HG02571 (cell line): ENCODE measurements around the gene STOX1.
"Not testable (repeated sequence)": the region's sequence is repeated elsewhere in the genome, so short reads cannot be mapped to it uniquely, and the experiment has no call there.

ENCODE experiments used
- ATAC-seq: cut with Tn5 transposase; IDR thresholded peaks from one replicate; pipeline ENCODE4 v1.9.1; 2021; ENCODE audit warnings: mild to moderate bottlenecking, moderate library complexity; ENCODE audit not compliant: unreplicated experiment

STOX1 gene

GRCh38 chr10:68828083-68828601, 811 bp downstream of the STOX1 start:
- ATAC-seq, result not testable (repeated sequence)

DNA sequence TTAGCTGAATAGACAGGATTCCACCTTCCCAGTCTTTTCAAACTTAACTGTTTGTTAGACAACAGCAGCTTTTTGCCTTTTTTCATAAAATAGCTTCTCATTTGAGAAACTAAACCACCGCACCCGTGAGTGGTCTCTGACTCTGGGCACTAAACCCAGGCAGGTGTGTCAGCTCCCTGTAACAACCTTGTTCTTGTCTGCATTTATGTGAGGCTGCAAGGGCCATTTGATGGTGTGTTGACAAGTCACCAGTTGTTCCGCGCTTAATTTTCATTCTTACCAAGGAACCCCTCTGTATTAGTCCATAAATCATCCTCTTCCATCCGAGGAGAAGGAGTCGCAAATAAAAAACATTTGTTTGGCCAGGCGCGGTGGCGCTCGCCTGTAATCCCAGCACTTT, 1.5 kb downstream of the STOX1 start:
- ATAC-seq, result no peak

DNA sequence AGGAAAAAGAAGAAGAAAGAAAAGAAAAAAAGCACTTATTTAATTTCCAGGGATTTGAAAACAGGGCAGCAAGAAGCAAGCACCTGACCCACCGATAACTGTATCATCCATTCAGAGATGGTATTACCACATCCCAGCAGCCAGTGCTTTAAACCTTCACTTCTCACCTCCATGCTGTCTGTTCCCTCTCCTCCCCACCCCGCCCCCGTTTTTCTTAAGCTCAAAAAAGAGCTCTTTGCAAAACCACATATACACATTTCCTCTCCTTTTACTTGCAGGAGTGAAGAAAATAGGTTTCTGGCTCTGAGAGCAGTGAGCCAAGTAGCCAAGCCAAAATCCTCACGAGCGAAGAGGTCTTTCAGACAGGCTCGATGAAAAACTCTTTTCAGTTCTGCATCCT, 2.2 kb downstream of the STOX1 start:
- ATAC-seq, result no peak

DNA sequence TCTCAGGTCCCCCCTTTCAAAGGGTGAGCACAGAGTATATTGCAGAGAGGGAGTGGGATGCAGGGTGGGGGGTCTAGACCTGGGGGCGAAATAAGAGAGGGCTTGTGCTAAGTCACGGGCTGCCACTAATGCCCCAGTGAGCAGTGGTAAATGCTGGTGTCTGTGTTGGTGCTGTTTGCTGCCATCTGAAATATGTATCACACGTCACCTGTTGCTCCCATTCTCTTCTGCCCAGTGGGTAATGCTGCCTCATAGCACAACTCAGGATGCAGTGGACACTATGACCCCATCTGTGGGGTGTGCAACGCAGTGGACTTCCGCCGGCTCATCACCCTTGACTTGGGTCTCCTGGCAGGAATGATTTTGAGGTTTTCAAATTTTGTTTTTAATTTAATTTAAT, 2.6 kb downstream of the STOX1 start:
- no peak for ATAC-seq

- no peak for ATAC-seq
Observed at GRCh38 chr10:68831961-68832455, 4.7 kb downstream of the STOX1 start.

DNA sequence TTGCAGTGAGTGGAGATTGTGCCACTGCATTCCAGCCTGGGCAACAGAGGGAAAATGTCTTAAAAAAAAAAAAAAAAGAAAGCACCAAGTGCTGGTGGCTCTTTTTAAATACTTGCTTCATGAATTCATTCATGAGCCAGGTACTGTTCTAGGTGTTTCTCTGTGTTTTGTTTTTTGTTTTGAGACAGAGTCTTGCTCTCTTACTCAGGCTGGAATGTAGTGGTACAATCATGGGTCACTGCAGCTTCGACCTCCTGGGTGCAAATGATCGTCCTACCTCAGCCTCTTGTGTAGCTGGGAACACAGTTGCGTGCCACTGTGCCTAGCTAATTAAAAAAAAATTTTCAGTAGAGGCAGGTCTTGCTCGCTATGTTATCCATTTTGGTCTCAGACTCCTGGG, 5.3 kb downstream of the STOX1 start:
- no peak for ATAC-seq

DNA sequence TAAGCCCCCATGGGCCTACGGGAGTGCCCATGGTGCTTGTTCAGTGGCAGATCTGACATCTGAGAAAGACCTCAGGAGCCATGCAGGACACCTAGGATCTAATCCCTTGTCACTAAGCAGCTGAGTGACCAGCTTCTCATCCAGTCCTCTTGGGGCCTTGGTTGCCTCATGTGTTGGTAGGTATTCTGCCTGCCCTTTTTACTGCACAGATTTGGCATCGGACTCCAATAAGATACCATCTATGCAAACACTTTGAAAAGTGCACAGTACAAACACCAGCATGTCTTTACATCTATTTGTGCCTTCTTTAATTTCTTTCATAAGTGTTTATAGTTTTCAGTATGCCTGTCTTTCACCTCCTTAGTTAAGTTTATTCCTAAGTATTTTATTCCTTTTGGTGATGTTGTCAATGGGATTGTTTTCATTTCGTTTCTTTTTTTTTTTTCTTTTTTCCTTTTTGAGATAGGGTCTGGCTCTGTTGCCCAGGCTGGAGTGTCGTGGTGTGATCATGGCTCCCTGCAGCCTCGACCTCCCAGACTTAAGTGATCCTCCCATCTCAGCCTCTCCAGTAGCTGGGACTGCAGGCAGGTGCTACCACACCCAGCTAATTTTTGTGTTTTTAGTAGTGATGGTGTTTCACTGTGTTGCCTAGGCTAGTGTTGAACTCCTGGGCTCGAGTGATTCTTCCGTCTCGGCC, 10.4 kb downstream of the STOX1 start:
- no peak for ATAC-seq

DNA sequence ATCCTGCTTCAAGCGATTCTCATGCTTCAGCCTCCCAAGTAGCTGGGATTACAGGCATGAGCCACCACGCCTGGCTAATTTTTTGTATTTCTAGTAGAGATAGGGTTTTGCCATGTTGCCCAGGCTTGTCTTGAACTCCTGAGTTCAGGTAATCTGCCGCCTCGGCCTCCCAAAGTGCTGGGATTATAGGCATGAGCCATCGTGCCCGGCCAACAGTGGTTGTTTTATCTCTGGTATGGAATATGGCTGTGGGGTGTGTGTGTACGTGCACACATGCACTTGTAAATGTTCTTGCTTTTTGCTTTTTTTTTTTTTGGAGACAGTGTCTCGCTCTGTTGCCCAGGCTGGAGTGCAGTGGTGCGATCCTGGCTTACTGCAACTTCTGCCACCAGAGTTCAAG, 13.3 kb downstream of the STOX1 start:
- not testable (repeated sequence) for ATAC-seq

- ATAC-seq, result no peak
Observed at GRCh38 chr10:68848281-68848680, 20.9 kb downstream of the STOX1 start.

- ATAC-seq, result no peak
Observed at GRCh38 chr10:68848806-68849205, 21.5 kb downstream of the STOX1 start.

- no peak for ATAC-seq
Observed at GRCh38 chr10:68856352-68856751, 29.0 kb downstream of the STOX1 start.

DNA sequence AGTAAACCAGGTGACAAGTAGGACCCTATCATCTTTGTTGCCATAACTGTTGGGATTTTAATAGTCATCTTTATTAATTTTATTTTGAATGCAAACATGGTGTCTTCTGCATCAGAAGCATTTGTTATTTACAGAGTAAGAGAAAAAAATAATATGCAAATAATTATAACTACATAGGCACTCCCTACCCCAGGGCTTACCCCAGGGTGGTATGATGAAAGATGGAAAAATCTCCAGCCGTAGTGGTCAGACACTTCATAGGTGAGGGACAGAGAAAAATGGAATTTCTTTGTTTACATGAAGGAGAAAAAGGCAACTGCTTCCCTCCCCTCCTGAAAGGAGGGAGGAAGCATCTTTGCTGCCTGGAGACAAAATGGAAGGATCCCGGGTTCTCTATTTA, 29.7 kb downstream of the STOX1 start:
- no peak for ATAC-seq

- ATAC-seq, result no peak
Observed at GRCh38 chr10:68861253-68861652, 33.9 kb downstream of the STOX1 start.

DNA sequence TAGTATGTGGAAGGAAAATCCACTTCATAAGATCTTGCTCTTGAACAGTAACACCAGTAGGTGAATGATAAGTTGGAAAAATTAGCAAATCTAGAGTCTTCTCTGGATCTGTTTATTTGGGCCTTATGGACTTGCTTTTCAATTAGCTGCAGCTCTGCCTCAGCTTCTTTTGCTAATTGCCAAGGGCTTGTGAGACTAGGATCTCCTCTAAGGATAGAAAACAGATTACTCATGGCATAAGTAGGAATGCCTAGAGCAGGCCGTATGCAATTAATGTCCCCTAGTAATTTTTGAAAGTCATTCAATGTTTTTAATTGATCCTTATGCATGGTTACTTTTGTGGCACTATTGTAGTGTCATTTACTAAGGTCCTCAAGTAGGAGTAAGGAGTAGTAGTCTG, 37.3 kb downstream of the STOX1 start:
- no peak for ATAC-seq

- ATAC-seq, result not testable (repeated sequence)
Observed at GRCh38 chr10:68868173-68868572, 40.8 kb downstream of the STOX1 start.

DNA sequence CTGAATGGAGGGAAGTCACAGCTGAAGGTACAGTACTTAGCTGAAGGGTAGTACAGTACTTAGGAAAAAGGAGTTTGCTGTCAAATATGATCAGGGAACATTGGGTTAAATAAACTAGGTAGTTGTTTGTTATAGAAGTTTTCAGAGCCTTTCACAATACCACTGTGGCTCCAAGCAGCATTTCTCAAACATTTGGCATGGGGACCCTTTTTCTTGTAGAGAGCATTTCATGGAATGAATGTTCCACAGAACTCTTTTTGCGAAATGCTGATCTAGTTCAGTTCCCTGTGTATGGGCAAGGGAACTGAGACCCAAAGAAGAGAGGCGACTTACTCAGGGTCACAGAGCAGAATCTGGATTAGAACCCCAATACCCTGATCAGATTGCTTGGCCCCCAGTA, 42.3 kb downstream of the STOX1 start:
- no peak for ATAC-seq

DNA sequence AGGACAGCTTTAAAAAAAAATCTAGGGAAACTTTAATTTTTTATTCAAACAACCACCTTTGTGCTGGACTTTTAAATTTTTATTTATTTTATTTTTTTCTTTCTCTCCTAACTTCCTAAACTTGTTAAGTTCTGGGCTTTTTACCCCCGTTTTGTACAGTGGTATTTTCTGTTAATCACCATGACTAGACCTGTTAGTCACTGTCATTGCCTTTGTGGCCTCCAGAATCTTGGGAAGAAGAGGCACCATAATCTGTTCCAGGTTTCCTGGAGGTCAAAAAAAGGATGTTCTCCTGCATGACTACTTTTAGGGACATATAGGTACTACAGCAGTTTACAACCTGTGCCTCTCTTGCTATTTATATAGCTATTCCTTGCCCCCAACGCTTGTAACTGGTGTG, 42.7 kb downstream of the STOX1 start:
- ATAC-seq, result no peak

DNA sequence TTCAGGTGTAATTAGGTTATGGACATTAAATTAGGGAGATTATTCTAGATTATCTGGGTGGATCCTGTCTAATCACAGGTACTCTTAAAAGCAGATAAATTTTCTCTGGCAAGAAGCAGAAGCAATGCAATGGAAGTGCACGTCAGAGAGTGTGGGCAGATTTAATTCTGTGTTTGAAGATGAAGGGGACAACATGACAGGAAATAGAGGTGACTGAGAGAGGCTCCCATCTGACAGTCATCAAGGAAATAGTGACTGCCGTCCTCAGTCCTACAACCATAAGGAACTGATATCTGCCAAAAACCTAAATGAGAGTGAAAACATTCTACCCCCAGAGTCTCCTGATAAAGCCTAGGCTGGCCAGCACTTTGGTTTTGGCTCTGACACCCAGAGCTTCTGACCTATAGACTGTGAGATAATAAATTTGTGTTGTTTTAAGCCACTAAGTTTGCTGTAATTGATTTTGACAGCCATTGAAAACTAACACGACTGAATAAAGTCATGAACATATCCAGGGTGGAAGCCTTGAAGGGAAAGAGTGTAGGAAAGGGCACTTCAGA, 43.3 kb downstream of the STOX1 start:
- no peak for ATAC-seq

DNA sequence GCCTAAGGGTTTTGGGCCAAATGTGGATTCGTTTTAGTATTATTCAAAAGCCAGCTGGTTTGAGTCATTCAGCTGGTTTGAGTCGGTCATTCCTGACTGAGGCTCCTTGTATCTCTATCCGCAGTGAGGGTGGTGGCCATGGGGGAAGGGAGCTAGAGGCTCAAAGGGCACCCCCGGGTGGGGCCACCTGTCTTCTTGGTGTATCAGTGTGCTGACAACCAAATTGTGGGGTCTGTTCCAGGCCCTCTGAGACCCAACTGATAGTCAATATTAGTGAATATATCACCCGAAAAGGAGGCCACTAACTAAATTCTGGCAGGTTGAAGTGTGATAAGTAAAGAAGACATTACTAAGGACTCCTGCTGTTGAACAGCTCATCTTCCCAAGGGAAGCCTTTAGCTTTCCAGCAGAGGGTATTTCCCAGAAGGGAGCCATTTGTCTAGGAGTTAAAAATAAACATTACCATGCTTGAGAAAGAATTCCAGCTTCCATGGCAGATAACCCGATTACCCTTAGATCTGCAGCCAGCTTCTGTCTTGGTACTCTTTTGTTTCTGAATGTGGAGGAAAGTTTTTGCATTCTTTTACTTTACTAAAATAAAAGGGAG, 43.9 kb downstream of the STOX1 start:
- no peak for ATAC-seq

DNA sequence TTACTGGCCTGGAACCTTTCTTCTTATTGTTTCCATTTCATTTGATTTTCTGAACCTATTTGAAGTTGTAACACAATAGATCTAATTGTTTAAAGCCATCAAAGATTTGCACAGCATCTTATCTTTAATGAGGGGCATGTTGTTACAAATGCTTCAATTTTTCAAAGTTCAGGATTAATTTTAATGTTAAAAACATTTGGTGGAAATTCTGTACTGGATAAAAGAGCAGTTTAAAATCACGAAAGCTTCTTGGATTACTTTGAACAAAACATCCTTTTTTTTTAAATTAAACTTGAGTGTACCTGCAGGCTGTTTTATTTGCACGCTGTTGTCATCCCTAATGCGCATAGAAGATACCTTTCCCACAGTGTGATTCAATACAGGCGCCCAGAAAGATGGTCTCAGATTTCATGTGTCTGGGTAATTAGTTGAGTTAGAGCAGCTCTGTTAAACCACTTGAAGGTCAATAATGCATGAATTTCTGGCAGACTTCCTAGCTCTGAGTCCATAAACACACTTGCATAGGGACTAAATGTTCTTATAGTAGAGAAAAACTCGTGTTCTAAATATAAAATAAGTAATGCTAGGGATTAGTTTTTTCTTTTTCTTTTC, 44.5 kb downstream of the STOX1 start:
- ATAC-seq, result no peak

GRCh38 chr10:68876246-68877138, 49.2 kb downstream of the STOX1 start:
- ATAC-seq, result no peak
